ENCODE results near the gene NKG7.

DNA sequence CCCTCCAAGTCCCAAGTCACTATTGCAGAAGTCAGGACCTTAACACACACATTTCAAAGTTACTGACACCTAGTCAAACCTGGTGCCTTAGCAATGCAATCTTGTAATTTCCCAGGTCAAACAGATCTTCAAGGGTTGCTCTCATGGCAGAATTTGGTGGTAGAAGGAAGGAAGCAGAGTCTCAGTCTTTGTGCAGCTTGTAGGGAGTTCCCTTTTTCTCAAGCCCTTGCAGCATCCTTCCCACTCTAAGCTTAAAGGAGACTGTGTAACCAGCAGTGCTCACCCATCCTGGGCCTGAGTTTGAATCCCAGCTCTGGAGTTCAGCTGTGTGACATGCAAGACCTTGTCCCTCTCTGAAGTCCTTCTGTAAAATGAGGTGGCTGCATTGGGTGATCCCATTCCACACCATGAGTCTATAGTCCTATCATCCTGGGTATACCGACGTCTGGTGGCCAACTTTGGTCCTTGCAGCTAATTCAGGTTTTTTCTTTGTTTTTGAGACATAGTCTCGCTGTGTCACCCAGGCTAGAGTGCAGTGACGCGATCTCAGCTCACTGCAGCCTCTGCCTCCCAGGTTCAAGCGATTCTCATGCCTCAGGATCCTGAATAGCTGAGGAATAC lies 35.2 kb upstream of the NKG7 start:
- TF ChIP-seq EGR1 (IDR thresholded peaks at IDR 0.05) (no peak), YY1 (IDR thresholded peaks at IDR 0.05; ENCODE audit: low read depth) (no peak), CREB1 (IDR thresholded peaks at IDR 0.05; ENCODE audit: low read depth) (no peak), TEAD4 (IDR thresholded peaks at IDR 0.05) (no peak), TCF12 (IDR thresholded peaks at IDR 0.05; ENCODE audit: low read depth) (no peak), CEBPB (IDR thresholded peaks at IDR 0.05) (no peak), EP300 (IDR thresholded peaks at IDR 0.05; ENCODE audit: borderline replicate concordance) (no peak), FOXM1 (IDR thresholded peaks at IDR 0.05; ENCODE audit: borderline replicate concordance, low read depth) (no peak)
- TF ChIP-seq, protein P1, sequence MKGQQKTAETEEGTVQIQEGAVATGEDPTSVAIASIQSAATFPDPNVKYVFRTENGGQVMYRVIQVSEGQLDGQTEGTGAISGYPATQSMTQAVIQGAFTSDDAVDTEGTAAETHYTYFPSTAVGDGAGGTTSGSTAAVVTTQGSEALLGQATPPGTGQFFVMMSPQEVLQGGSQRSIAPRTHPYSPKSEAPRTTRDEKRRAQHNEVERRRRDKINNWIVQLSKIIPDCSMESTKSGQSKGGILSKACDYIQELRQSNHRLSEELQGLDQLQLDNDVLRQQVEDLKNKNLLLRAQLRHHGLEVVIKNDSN (IDR thresholded peaks at IDR 0.05) = no peak
- TF ChIP-seq, protein P2, sequence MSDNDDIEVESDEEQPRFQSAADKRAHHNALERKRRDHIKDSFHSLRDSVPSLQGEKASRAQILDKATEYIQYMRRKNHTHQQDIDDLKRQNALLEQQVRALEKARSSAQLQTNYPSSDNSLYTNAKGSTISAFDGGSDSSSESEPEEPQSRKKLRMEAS (IDR thresholded peaks at IDR 0.05) = no peak
- TF ChIP-seq, protein P3, sequence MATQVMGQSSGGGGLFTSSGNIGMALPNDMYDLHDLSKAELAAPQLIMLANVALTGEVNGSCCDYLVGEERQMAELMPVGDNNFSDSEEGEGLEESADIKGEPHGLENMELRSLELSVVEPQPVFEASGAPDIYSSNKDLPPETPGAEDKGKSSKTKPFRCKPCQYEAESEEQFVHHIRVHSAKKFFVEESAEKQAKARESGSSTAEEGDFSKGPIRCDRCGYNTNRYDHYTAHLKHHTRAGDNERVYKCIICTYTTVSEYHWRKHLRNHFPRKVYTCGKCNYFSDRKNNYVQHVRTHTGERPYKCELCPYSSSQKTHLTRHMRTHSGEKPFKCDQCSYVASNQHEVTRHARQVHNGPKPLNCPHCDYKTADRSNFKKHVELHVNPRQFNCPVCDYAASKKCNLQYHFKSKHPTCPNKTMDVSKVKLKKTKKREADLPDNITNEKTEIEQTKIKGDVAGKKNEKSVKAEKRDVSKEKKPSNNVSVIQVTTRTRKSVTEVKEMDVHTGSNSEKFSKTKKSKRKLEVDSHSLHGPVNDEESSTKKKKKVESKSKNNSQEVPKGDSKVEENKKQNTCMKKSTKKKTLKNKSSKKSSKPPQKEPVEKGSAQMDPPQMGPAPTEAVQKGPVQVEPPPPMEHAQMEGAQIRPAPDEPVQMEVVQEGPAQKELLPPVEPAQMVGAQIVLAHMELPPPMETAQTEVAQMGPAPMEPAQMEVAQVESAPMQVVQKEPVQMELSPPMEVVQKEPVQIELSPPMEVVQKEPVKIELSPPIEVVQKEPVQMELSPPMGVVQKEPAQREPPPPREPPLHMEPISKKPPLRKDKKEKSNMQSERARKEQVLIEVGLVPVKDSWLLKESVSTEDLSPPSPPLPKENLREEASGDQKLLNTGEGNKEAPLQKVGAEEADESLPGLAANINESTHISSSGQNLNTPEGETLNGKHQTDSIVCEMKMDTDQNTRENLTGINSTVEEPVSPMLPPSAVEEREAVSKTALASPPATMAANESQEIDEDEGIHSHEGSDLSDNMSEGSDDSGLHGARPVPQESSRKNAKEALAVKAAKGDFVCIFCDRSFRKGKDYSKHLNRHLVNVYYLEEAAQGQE (IDR thresholded peaks at IDR 0.05; ENCODE audit: low read depth) = no peak
